Heart right ventricle (tissue), 16 donors: Measurements from ENCODE around the gene NFIC. TPM values are rescaled to one million over a fixed set of nuclear protein-coding genes. Genes with fewer than 3 reads are reported as not detected.

Experiments
- ATAC-seq, 8 donors: fragments of 200-7000 bp; cut with Tn5 transposase; one replicate each; pipeline ENCODE4 v1.9.1; 2020; ENCODE audit warnings: mild to moderate bottlenecking in 8 of 8, moderate library complexity in 8 of 8, moderate number of reproducible peaks in 1 of 8
- DNase-seq, 2 donors: peaks; one replicate each; pipeline ENCODE4 v3.0.0-alpha.2; 2020
- H3K27ac ChIP-seq, 10 donors: fragments of 200-600 bp; sonication (generic) in 2 of 10; one replicate each; pipeline versions ENCODE4 v1.5.0 to v1.8.0; 2020 to 2022; ENCODE audit warnings: mild to moderate bottlenecking in 3 of 10
- H3K27me3 ChIP-seq, 7 donors: fragments of 200-600 bp; one replicate each; pipeline ENCODE4 v1.8.0; 2021 to 2022; ENCODE audit warnings: mild to moderate bottlenecking in 2 of 7
- H3K36me3 ChIP-seq, 9 donors: fragments of 200-600 bp; sonication (generic) in 1 of 9; one replicate each; pipeline versions ENCODE4 v1.5.0 to v1.8.0; 2020 to 2022; ENCODE audit warnings: mild to moderate bottlenecking in 2 of 9
- H3K4me1 ChIP-seq, 9 donors: fragments of 200-600 bp; sonication (generic) in 1 of 9; one replicate each; pipeline versions ENCODE4 v1.5.0 to v1.8.0; 2020 to 2022; ENCODE audit warnings: mild to moderate bottlenecking in 4 of 9
- H3K4me3 ChIP-seq, 10 donors: fragments of 200-600 bp; sonication (generic) in 2 of 10; one replicate each; pipeline versions ENCODE4 v1.5.0 to v1.8.0; 2020 to 2022; ENCODE audit warnings: mild to moderate bottlenecking in 7 of 10, moderate library complexity in 2 of 10
- H3K9me3 ChIP-seq, 11 donors: fragments of 200-600 bp in 10 of 11; sonication (generic) in 2 of 11; one replicate each; pipeline versions ENCODE4 v1.5.0 to v1.8.0; 2013 to 2022; ENCODE audit warnings: mild to moderate bottlenecking in 2 of 11, control low read depth in 1 of 11, moderate library complexity in 1 of 11
- CTCF ChIP-seq, 9 donors: fragments of 200-600 bp; sonication (generic) in 2 of 9; IDR thresholded peaks; one replicate each; pipeline versions ENCODE4 v1.5.0 to v1.8.0; 2021 to 2022; ENCODE audit warnings: antibody characterized with exemption in 9 of 9, mild to moderate bottlenecking in 5 of 9, moderate library complexity in 1 of 9
- WGBS, 2 donors: extraction: QIAGEN DNeasy Blood & Tissue Kit; methylation state at CpG; one replicate each; pipeline ENCODE4 v1.1.7; 2013; ENCODE audit warnings: inconsistent platforms in 1 of 2; 5-methylcytosine and 5-hydroxymethylcytosine counted together
- intact Hi-C, 10 donors: fragments of 100-400 bp; cut with DNase I; formaldehyde crosslinking; loops; one replicate each; pipeline versions ENCODE4 v1.11.1 to v1.14.2; 2022
- polyA plus RNA-seq, 2 donors: library from polyadenylated mRNA; stranded (reverse); fragments of 200-250 nt; gene quantifications; one replicate each; pipeline ENCODE4 v1.2.3, GENCODE V29; 2013
- total RNA-seq, 10 donors: library from RNA; stranded (reverse); fragmentation: NEBNext Ultra II Directional in 3 of 10; extraction: Animal tissue kit (Norgen Biotek cat#: 25700) in 3 of 10; gene quantifications; one replicate each; pipeline versions ENCODE4 v1.2.1 to v1.2.4, GENCODE V29; 2021 to 2023
- donor health status: Arrhythmogenic right ventricular cardiomyopathy.
- donor health status: ischemic (EF 13 %, LVEDD 7.1; RV severe dilation, severe dysfunction).
- donor health status: healthy with polysubstance abuse.
- donor health status: DM: no; HTN: yes; CAD: no.
- donor health status: DM: no; HTN: no; CAD: no.
- donor health status: ischemic (EF 25% LVEDD 6.9; RV normal size, moderate dysfunction).
- donor health status: ischemic (EF 25% LVEDD 5.7; RV mildly dilated, moderate dysfunction).
- donor health status: healthy.
- donor health status: DM: yes; HTN: yes; CAD: no.
- donor health status: Ischemic cardiomyopathy.
- donor health status: ischemic (EF 35%, LVEDD 5.7; RV mildly dilated, moderate dysfunction).
- donor health status: nonischemic (EF 11% LVEDD 7.7; RV severe dilation, severe dysfunction).
- donor health status: DM: yes; HTN: yes; CAD: no.
- donor health status: PGD.
- donor health status: ischemic (EF 29% LVEDD 5.4; RV normal size, mild dysfunction).
- donor health status: nonischemic (EF 23%, LVEDD 6.1; RV moderate dilation, normal function).

Gene NFIC
- total and polyA plus RNA-seq, 12 donors, result 52.3 to 217 (median 157) TPM

- Histone ChIP-seq H3K4me3 (peak within 1 kb of the TSS; percentile 81 to 100 (median 91)), H3K27ac (peak within 1 kb of the TSS; percentile 91 to 99 (median 96)), H3K9me3 (no peaks in the 10 kb centered on the region), H3K36me3 (peaks cover 0 to 19% (median 10%) of the 10 kb centered on the region in 9 donors), H3K4me1 (peaks cover 0 to 24% (median 17%) of the 10 kb centered on the region in 9 donors), H3K27me3 (no peaks in the 10 kb centered on the region)
- no peak for TF ChIP-seq CTCF (IDR thresholded peaks at IDR 0.05)
- WGBS, 2 donors, result 0% methylated on average over 52 of the region's 52 CpGs
- ATAC-seq (peak; percentile 91 to 98 (median 96)), DNase-seq (peak; percentile 95 to 96)
- intact Hi-C loops, result loop anchor here in 1 of 10 donors (10.0 kb wide), 1 partner anchor 1566 kb away; no protein-coding TSS in a partner anchor
Measured at GRCh38 chr19:3500429-3501101, 134.2 kb downstream of the NFIC start, which contains the start of gene DOHH. DOHH (minus strand) TSS chr19:3500674; CDS start chr19:3496814, 3,860 bp downstream.

- 89 to 90% methylated on average over 3 of the region's 3 CpGs for WGBS, 2 donors
- no peak for TF ChIP-seq CTCF (IDR thresholded peaks at IDR 0.05)
- Histone ChIP-seq H3K9me3 (no peaks in the 10 kb centered on the region), H3K4me1 (peaks cover 0 to 27% (median 23%) of the 10 kb centered on the region in 9 donors), H3K27me3 (no peaks in the 10 kb centered on the region), H3K27ac (no peak overlapping the region), H3K36me3 (peaks cover 0 to 7% (median 0%) of the 10 kb centered on the region in 9 donors), H3K4me3 (no peak overlapping the region)
- intact Hi-C loops, result loop anchor here in 1 of 10 donors (10.0 kb wide), 1 partner anchor 1567 kb away; no protein-coding TSS in a partner anchor
- ATAC-seq (no peak), DNase-seq (no peak)
Measured at GRCh38 chr19:3501780-3502179, 135.4 kb downstream of the NFIC start.

GRCh38 chr19:3503036-3503572 is 136.7 kb downstream of the NFIC start:
- ATAC-seq, result no peak

More at GRCh38 chr19:3503036-3503572, 136.7 kb downstream of the NFIC start:
- Histone ChIP-seq H3K36me3 (no peaks in the 10 kb centered on the region), H3K9me3 (no peaks in the 10 kb centered on the region), H3K4me3 (no peak overlapping the region), H3K27ac (no peak overlapping the region), H3K4me1 (peaks cover 4 to 39% (median 31%) of the 10 kb centered on the region in 9 donors), H3K27me3 (no peaks in the 10 kb centered on the region)
- DNase-seq, result no peak
- WGBS, 2 donors, result 74 to 75% methylated on average over 13 of the region's 13 CpGs
- intact Hi-C loops, result loop anchor here in 1 of 10 donors (10.0 kb wide), 1 partner anchor 1568 kb away; no protein-coding TSS in a partner anchor
- no peak for TF ChIP-seq CTCF (IDR thresholded peaks at IDR 0.05)
